GM12872 (cell line): ENCODE data around the gene RRAGB.

Source experiments
- TF ChIP-seq, protein P1 (sequence below): IDR thresholded peaks from 3 replicates; pipeline ENCODE4 v1.5.1; 2011; ENCODE audit warnings: low read depth, mild to moderate bottlenecking, low read length, moderate library complexity; ENCODE audit not compliant: insufficient read depth

Gene RRAGB

DNA sequence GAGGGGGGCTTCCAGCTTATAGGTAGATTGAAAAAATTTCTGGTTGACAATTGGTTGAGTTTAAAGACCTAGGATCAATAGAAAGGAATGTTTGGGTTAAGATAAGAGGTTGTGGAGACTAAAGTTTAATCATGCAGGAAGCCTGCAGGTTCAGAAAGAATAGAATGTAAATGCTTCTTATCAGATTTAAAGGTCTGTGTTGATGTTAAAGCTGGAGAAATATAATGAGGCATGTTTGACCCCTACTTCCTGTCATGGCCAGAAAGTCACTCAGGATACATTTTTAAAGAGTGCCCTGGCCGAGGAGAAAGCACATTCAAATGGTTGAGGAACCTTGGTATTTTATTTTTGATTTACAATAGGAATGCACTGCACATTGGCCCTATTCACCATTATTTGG is 3.9 kb upstream of the RRAGB start:
- TF ChIP-seq, protein P1, sequence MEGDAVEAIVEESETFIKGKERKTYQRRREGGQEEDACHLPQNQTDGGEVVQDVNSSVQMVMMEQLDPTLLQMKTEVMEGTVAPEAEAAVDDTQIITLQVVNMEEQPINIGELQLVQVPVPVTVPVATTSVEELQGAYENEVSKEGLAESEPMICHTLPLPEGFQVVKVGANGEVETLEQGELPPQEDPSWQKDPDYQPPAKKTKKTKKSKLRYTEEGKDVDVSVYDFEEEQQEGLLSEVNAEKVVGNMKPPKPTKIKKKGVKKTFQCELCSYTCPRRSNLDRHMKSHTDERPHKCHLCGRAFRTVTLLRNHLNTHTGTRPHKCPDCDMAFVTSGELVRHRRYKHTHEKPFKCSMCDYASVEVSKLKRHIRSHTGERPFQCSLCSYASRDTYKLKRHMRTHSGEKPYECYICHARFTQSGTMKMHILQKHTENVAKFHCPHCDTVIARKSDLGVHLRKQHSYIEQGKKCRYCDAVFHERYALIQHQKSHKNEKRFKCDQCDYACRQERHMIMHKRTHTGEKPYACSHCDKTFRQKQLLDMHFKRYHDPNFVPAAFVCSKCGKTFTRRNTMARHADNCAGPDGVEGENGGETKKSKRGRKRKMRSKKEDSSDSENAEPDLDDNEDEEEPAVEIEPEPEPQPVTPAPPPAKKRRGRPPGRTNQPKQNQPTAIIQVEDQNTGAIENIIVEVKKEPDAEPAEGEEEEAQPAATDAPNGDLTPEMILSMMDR = no peak

DNA sequence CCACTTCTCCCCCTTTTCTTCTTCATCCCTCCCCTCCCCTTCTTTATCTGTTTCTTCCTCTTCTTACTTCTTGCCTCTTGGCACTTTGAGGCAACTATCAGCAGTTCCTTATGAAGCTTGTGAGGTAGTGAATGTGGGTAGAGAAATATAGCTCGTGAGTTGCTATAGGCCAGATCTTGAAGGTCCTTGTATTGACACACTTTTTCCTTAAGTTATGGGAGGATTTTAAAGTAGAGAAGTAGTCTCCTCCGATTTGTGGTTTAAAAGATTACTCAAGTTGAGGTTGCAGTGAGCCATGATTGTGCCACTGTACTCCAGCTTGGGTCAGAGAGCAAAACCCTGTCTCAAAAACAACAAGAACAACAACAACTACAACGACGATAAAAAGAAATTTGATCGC is 3.4 kb upstream of the RRAGB start:
- TF ChIP-seq, protein P1 = no peak

- TF ChIP-seq, protein P1 = peak; percentile 36; the same call in 2 of the 3 replicates
Measured at GRCh38 chrX:55715847-55716246, 1.7 kb upstream of the RRAGB start.

- TF ChIP-seq, protein P1 = no peak
Measured at GRCh38 chrX:55716937-55717336, 612 bp upstream of the RRAGB start.

- TF ChIP-seq, protein P1 = no peak
Measured at GRCh38 chrX:55731826-55732225, 14.3 kb downstream of the RRAGB start.

- TF ChIP-seq, protein P1 = no peak
Measured at GRCh38 chrX:55738969-55739368, 21.4 kb downstream of the RRAGB start.

- TF ChIP-seq, protein P1 = no peak
Measured at GRCh38 chrX:55742649-55743048, 25.1 kb downstream of the RRAGB start.

GRCh38 chrX:55750256-55750655 is 32.7 kb downstream of the RRAGB start:
- TF ChIP-seq, protein P1 = no peak
